NCI-H748 (cell line): ENCODE results near the gene C12orf56.

Source experiments
- DNase-seq: peaks from one replicate; lab custom pipeline; 2025; ENCODE audit not compliant: unreplicated experiment; lab: John Stamatoyannopoulos, UW

C12orf56 gene

GRCh38 chr12:64390275-64390851 is at the start of gene C12orf56:
Gene C12orf56, minus strand, starts transcription at chr12:64390758. Its CDS starts 193 bp downstream, at chr12:64390565.
- peak; percentile 50 for DNase-seq

- DNase-seq = no peak
These were observed 49.5 kb upstream of the C12orf56 start for GRCh38 chr12:64440100-64440499.

- DNase-seq = no peak
These were observed 43.4 kb upstream of the C12orf56 start for GRCh38 chr12:64433915-64434314.

- no peak for DNase-seq
These were observed 41.2 kb upstream of the C12orf56 start for GRCh38 chr12:64431791-64432190.

GRCh38 chr12:64430886-64431285 is 40.3 kb upstream of the C12orf56 start:
- no peak for DNase-seq

- no peak for DNase-seq
These were observed 38.4 kb upstream of the C12orf56 start for GRCh38 chr12:64428956-64429355.

GRCh38 chr12:64427988-64428387 is 37.4 kb upstream of the C12orf56 start:
- peak; percentile 21 for DNase-seq

- no peak for DNase-seq
These were observed 29.1 kb upstream of the C12orf56 start for GRCh38 chr12:64419696-64420095.

GRCh38 chr12:64418209-64418608 is 27.7 kb upstream of the C12orf56 start:
- DNase-seq = no peak

- no peak for DNase-seq
These were observed 23.3 kb upstream of the C12orf56 start for GRCh38 chr12:64413884-64414283.

GRCh38 chr12:64412459-64412858 is 21.9 kb upstream of the C12orf56 start:
- DNase-seq = no peak

- DNase-seq = no peak
These were observed 20.9 kb upstream of the C12orf56 start for GRCh38 chr12:64411427-64411826.

GRCh38 chr12:64407342-64408223 is 17.0 kb upstream of the C12orf56 start:
- no peak for DNase-seq

GRCh38 chr12:64404470-64405256 is 14.1 kb upstream of the C12orf56 start:
- peak; percentile 91 for DNase-seq

- DNase-seq = peak; percentile 98
These were observed 13.3 kb upstream of the C12orf56 start, which contains the start of gene XPOT for GRCh38 chr12:64403707-64404469. Gene XPOT, plus strand, starts transcription at chr12:64404392. Its CDS starts 5,644 bp downstream, at chr12:64410036.

GRCh38 chr12:64402181-64402580 is 11.6 kb upstream of the C12orf56 start:
- DNase-seq = no peak

GRCh38 chr12:64400041-64400440 is 9.5 kb upstream of the C12orf56 start:
- no peak for DNase-seq

- DNase-seq = no peak
These were observed 5.2 kb upstream of the C12orf56 start for GRCh38 chr12:64395739-64396138.

- peak; percentile 5 for DNase-seq
These were observed 1.7 kb upstream of the C12orf56 start for GRCh38 chr12:64392221-64392620.

- peak; percentile 91 for DNase-seq
These were observed 1.4 kb downstream of the C12orf56 start for GRCh38 chr12:64389154-64389553.
